BLaER1 treated with 17β-estradiol and CSF1 and Interleukin-3, amounts not matched to agents 10 nM and 100 nM (cell line): Measurements from ENCODE around the gene MAP4K1.

Experiments
- H3K27ac ChIP-seq, 11 experiments: shearing (Covaris generic); formaldehyde crosslinking; 2 replicates each; pipeline ENCODE4 v1.8.1; 2022
- H3K27me3 ChIP-seq, 11 experiments: shearing (Covaris generic); formaldehyde crosslinking; 2 replicates each; pipeline ENCODE4 v1.8.1; 2022
- H3K36me3 ChIP-seq, 11 experiments: shearing (Covaris generic); formaldehyde crosslinking; 2 replicates each; pipeline ENCODE4 v1.8.1; 2022
- H3K4me1 ChIP-seq, 10 experiments: shearing (Covaris generic); formaldehyde crosslinking; 2 replicates each; pipeline ENCODE4 v1.8.1; 2022
- H3K4me2 ChIP-seq, 11 experiments: shearing (Covaris generic); formaldehyde crosslinking; 2 replicates each; pipeline ENCODE4 v1.8.1; 2022
- H3K4me3 ChIP-seq, 10 experiments: shearing (Covaris generic); formaldehyde crosslinking; 2 replicates each; pipeline ENCODE4 v1.8.1; 2022
- H3K9ac ChIP-seq, 11 experiments: shearing (Covaris generic); formaldehyde crosslinking; 2 replicates each; pipeline ENCODE4 v1.8.1; 2022
- H3K9me3 ChIP-seq, 11 experiments: shearing (Covaris generic); formaldehyde crosslinking; replicated peaks in 1 of 11; 2 replicates each; pipeline ENCODE4 v1.8.1; 2022
- H4K20me1 ChIP-seq, 11 experiments: shearing (Covaris generic); formaldehyde crosslinking; 2 replicates each; pipeline ENCODE4 v1.8.1; 2022
- Cebpa-rat ChIP-seq, 11 experiments: shearing (Covaris generic); IDR thresholded peaks; 2 replicates each; pipeline ENCODE4 v1.8.1; 2022

The MAP4K1 gene

GRCh38 chr19:38544569-38545315 is 73.0 kb downstream of the MAP4K1 start:
- Histone ChIP-seq H3K4me1 (peaks cover 0 to 20% (median 5%) of the 10 kb centered on the region in 10 experiments; a peak in 7 of 20 replicates), H4K20me1 (no peaks in the 10 kb centered on the region), H3K9me3 (no peaks in the 10 kb centered on the region), H3K36me3 (no peaks in the 10 kb centered on the region), H3K27me3 (no peaks in the 10 kb centered on the region), H3K4me2 (peak overlapping the region in 6 of 11 experiments; percentile 2 to 62 (median 29); a peak in 7 of 22 replicates), H3K27ac (no peak overlapping the region), H3K4me3 (no peak overlapping the region), H3K9ac (peak overlapping the region in 1 of 11 experiments; percentile 14; a peak in 2 of 22 replicates)
- no peak for TF ChIP-seq Cebpa-rat (IDR thresholded peaks at IDR 0.05)

GRCh38 chr19:38543807-38544568 is 73.8 kb downstream of the MAP4K1 start:
- Histone ChIP-seq H3K36me3 (no peaks in the 10 kb centered on the region), H3K27ac (no peak overlapping the region), H3K9ac (peak overlapping the region in 1 of 11 experiments; percentile 14; a peak in 1 of 22 replicates), H3K4me3 (no peak overlapping the region), H3K27me3 (no peaks in the 10 kb centered on the region), H4K20me1 (no peaks in the 10 kb centered on the region), H3K4me1 (peaks cover 0 to 20% (median 6%) of the 10 kb centered on the region in 10 experiments; a peak in 10 of 20 replicates), H3K9me3 (no peaks in the 10 kb centered on the region), H3K4me2 (peak overlapping the region in 4 of 11 experiments; percentile 29 to 62 (median 35); a peak in 6 of 22 replicates)
- no peak for TF ChIP-seq Cebpa-rat (IDR thresholded peaks at IDR 0.05)

- no peak for TF ChIP-seq Cebpa-rat (IDR thresholded peaks at IDR 0.05)
- Histone ChIP-seq H4K20me1 (no peaks in the 10 kb centered on the region), H3K4me1 (peaks cover 5 to 20% (median 10%) of the 10 kb centered on the region in 10 experiments; a peak in 13 of 20 replicates), H3K36me3 (no peaks in the 10 kb centered on the region), H3K27me3 (no peaks in the 10 kb centered on the region), H3K9me3 (no peaks in the 10 kb centered on the region), H3K9ac (no peak overlapping the region), H3K4me2 (no peak overlapping the region), H3K4me3 (no peak overlapping the region), H3K27ac (no peak overlapping the region)
Observed at GRCh38 chr19:38543286-38543806, 74.4 kb downstream of the MAP4K1 start.

- H3K36me3 ChIP-seq: no peaks in the 10 kb centered on the region
- no peak overlapping the region for H3K4me2 ChIP-seq
- no peaks in the 10 kb centered on the region for H4K20me1 ChIP-seq
- TF ChIP-seq Cebpa-rat (IDR thresholded peaks at IDR 0.05): no peak
- H3K4me1 ChIP-seq: peaks cover 5 to 14% (median 10%) of the 10 kb centered on the region in 10 experiments; a peak in 13 of 20 replicates
- no peak overlapping the region for H3K27ac ChIP-seq
- H3K27me3 ChIP-seq: no peaks in the 10 kb centered on the region
- H3K4me3 ChIP-seq: no peak overlapping the region
- H3K9ac ChIP-seq: no peak overlapping the region
- peaks cover 0 to 1% (median 0%) of the 10 kb centered on the region in 11 experiments; a peak in 4 of 22 replicates for H3K9me3 ChIP-seq
Observed at GRCh38 chr19:38542040-38542439, 75.7 kb downstream of the MAP4K1 start.

GRCh38 chr19:38539751-38540150 is 78.0 kb downstream of the MAP4K1 start:
- Histone ChIP-seq H3K4me1 (peaks cover 4 to 13% (median 9%) of the 10 kb centered on the region in 10 experiments; a peak in 13 of 20 replicates), H3K36me3 (peaks cover 0 to 10% (median 0%) of the 10 kb centered on the region in 11 experiments; a peak in 2 of 22 replicates), H3K9me3 (peaks cover 11 to 20% (median 11%) of the 10 kb centered on the region in 11 experiments), H3K4me2 (no peak overlapping the region), H4K20me1 (no peaks in the 10 kb centered on the region), H3K4me3 (no peak overlapping the region), H3K27me3 (no peaks in the 10 kb centered on the region), H3K27ac (no peak overlapping the region), H3K9ac (no peak overlapping the region)
- TF ChIP-seq Cebpa-rat (IDR thresholded peaks at IDR 0.05): no peak

- Histone ChIP-seq H3K27me3 (no peaks in the 10 kb centered on the region), H3K9ac (no peak overlapping the region), H3K4me2 (peak overlapping the region in 4 of 11 experiments; percentile 9 to 29 (median 13); a peak in 3 of 22 replicates)
Observed at GRCh38 chr19:38538793-38539528, 78.8 kb downstream of the MAP4K1 start.

GRCh38 chr19:38538386-38538785 is 79.4 kb downstream of the MAP4K1 start:
- Histone ChIP-seq H3K4me1 (peaks cover 0 to 9% (median 6%) of the 10 kb centered on the region in 10 experiments; a peak in 8 of 20 replicates), H3K4me3 (no peak overlapping the region), H3K27me3 (no peaks in the 10 kb centered on the region), H3K27ac (no peak overlapping the region), H3K36me3 (peaks cover 0 to 16% (median 0%) of the 10 kb centered on the region in 11 experiments; a peak in 2 of 22 replicates), H3K4me2 (peak overlapping the region in 4 of 11 experiments; percentile 9 to 29 (median 13); a peak in 3 of 22 replicates), H3K9ac (no peak overlapping the region), H4K20me1 (no peaks in the 10 kb centered on the region), H3K9me3 (peaks cover 14 to 26% (median 16%) of the 10 kb centered on the region in 11 experiments)
- no peak for TF ChIP-seq Cebpa-rat (IDR thresholded peaks at IDR 0.05)

More at GRCh38 chr19:38538793-38539528, 78.8 kb downstream of the MAP4K1 start:
- H3K4me3 ChIP-seq: no peak overlapping the region
- no peak for TF ChIP-seq Cebpa-rat (IDR thresholded peaks at IDR 0.05)
- peaks cover 0 to 16% (median 0%) of the 10 kb centered on the region in 11 experiments; a peak in 2 of 22 replicates for H3K36me3 ChIP-seq
- H3K9me3 ChIP-seq: peaks cover 14 to 26% (median 16%) of the 10 kb centered on the region in 11 experiments
- peaks cover 0 to 9% (median 6%) of the 10 kb centered on the region in 10 experiments; a peak in 12 of 20 replicates for H3K4me1 ChIP-seq
- no peak overlapping the region for H3K27ac ChIP-seq
- no peaks in the 10 kb centered on the region for H4K20me1 ChIP-seq
